Activated gamma-delta T cell treated with Interleukin-2 at 50 U/mL for 16 hours (primary cell): ENCODE measurements around the gene NUFIP2.
"Not testable (repeated sequence)": the region's sequence is repeated elsewhere in the genome, so short reads cannot be mapped to it uniquely, and the experiment has no call there.

Experiments used
- DNase-seq: peaks from one replicate; pipeline ENCODE4 v3.0.0-alpha.2; 2020

NUFIP2 gene

DNA sequence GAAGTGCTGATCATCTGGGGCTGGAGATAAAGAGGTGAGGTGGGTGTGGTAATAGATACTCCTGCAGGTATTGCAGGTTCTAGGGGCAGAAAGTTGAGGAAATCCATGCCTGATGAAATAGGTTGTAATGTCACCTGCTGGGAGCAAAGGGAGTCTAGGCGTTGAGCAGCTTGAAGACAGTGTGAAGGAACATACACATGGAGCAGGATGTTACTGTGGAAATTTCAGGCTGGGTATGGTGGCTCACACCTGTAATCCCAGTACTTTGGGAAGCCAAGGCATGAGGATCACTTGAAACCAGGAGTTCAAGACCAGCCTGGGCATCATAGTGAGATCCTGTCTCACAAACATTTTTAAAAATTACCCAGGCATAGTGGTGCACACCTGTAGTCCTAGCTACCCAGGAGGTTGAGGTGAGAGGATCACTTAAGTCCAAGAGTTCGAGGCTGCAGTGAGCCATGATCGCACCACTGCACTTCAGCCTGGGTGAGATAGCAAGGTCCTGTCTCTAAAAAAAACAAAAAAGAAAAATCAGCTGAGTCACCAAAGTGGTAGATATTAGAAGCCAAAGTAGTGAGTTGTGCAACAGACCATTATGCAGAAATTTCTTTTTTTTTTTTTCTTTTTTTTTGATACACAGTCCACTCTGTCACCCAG, 56.3 kb downstream of the NUFIP2 start:
- DNase-seq: no peak

DNA sequence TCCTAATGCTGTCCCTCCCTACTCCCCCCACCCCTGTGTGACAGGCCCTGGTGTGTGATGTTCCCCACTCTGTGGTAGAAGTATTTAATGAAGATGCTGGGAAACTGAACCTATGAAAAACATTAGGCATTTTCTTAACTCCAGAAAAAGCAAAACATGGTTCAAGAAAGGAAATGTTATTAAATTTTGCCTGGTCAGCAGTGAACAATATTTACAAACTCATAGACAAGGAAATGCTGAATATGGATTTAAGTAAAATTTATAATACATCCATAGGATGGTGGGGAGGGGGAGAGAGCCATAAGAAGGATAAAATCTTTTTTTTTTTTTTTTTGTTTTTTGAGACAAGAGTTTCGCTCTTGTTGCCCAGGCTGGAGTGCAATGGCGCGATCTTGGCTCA, 58.0 kb downstream of the NUFIP2 start:
- DNase-seq: no peak

DNA sequence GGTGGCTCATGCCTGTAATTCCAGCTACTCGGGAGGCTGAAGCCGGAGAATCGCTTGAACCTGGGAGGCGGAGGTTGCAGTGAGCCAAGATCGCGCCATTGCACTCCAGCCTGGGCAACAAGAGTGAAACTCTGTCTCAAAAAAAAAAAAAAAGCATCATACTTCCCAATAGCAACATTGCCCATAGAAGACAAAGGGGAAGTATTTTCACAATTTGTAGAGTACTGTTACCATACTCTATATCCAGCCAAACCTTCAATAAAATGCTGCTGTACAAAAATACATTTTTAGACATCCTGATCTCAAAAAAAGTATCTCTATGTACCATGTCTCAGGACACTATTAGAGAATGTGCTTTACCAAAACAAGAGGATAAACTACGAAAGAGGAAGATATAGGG, 59.0 kb downstream of the NUFIP2 start:
- DNase-seq: not testable (repeated sequence)

DNA sequence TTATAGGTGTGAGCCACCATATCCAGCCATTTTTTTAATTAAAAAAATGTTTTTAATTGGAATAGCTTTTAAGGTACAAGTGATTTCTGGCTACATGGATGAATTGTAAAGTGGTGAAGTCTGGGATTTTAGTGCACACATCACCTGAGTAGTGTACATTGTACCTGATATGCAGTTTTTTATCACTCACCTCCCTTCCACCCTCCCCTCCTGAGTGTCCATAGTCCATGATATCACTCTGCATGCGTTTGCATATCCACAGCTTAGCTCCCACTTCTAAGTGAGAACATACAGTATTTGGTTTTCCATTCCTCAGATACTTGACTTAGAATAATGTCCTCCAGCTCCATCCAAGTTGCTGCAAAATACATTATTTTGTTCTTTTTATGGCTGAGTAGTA, 60.6 kb downstream of the NUFIP2 start:
- DNase-seq: no peak

DNA sequence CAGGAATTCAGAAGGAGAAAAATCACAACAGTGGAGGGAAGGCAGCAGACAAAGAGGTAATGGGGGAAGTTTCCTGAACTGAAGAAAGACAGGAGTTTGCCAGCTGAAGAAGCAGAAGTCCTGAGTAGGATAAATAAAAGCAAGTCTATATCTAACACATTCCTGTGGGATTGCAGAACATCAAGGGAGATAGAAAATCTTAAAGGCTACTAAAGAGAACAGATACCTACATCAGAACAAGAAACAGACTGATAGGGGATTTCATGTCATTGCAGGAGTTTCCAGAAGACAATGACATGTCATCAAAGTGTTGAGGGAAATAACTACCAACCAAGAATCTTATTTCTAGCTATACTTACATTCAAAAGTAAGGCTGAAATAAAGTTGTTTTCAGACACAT, 68.6 kb downstream of the NUFIP2 start:
- no peak for DNase-seq

DNA sequence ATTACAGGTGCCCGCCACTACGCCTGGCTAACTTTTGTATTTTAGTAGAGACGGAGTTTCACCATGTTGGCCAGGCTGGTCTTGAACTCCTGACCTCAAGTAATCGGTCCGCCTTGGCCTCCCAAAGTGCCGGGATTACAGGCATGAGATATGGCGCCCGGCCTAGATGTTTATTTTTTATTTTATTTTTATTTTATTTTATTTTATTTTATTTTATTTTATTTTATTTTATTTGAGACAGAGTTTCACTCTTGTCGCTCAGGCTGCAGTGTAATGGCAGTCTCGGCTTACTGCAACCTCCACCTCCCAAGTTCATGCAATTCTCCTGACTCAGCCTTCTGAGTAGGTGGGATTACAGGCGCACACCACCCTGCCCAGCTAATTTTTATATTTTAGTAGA, 72.6 kb downstream of the NUFIP2 start:
- DNase-seq: not testable (repeated sequence)

DNA sequence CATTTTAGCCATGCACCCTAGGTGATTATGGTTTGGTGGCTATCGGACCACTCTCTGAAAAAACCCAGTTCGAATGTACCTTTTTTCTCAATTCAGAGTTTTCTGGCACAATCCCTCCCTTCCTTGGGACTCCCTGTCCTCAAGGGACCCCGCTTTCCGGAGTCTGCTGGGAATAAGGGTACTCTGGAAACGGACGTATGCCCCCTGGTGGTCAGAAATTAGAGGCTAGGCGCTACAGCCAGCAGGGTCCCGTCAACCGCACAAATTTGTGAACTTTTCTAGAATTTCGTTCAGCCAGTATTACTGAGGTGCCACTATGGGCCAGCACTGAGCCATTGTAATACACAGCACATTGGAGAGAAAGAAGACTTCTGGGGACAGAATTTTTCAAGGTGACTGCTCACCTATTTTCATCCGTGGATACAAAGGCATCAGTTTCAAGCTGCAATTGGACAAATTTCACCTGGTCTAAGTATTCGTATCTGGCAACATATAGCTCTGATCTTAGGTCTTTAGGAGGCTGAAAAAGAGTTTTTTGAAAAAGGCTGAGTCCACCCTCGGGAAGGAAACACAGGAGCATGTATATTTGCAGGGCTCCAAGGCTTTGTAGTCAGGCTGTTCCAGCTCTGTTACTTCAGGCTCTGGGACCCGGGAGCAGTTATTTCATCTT, 74.4 kb downstream of the NUFIP2 start:
- DNase-seq: peak; percentile 73

DNA sequence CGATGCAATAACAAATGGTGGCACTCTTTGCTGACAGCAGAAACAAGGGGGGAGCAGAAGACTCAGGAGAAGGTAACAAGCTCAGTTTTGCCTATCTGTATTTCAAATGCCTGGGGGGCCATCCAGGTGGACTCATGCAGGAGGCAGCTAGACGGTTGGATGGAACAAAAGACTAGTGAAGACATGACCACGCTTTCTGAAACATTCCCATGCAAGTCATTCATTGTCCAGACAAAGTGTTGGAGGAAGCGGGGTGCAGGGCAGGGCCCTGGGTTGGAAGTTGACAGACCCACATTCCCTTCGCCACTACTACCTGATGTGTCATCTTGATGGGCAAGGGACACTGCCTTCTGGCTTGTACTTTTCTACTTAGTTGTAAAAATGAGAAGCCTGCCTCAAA, 77.1 kb downstream of the NUFIP2 start:
- DNase-seq: no peak

DNA sequence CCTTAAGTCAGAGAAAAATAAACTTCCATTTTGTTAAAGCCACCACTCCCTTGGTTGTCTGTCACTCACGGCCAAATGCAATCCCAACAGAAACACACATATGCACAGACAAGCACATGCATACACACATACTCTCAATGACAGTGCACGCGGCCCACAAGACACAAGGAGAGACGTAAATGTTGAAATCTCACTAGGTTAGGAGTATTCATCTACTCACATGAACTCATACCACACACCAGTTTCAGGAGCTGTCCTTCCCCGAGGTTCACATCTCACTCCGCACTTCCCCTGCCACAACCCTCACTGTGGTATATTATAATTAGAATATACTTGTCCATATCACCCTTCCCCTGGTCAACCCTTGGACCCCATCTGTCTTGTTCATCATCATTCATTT, 77.8 kb downstream of the NUFIP2 start:
- DNase-seq: no peak

DNA sequence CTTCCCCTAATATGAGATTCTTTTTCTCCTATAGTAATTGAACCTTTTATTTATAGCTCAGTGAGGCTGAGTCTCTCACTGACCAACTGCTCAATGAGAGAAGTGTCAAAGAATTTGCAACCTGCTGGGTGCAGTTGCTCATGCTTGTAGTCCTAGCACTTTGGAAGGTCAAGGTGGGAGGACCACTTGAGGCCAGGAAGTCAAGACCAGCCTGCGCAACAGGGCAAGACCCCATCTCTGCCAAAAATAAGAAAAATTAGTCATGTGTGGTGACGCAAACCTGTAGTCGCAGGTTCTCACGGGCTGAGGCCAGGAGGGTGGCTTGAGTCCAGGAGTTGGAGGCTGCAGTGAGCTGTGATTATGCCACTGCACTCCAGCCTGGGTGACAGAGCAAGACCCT, 78.2 kb downstream of the NUFIP2 start:
- DNase-seq: no peak

DNA sequence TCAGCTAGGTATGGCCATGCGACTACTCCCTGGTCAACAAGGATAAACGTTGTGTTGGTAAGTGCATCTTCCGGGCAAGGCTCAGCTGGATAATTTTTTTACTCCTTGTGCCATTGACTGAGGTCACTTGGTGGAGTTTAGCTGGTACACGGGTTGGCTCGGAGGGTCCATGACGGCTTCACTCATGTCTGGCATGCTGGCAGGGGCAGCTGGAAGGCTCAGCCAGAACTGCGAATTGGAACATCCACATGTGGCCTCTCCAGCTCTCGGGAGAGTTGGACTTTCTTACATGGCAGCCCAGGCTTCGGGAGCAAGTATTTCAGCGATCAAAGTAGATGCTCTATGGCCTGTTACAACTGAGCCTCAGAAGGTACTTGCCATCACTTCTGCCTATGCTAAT, 78.8 kb downstream of the NUFIP2 start:
- no peak for DNase-seq

DNA sequence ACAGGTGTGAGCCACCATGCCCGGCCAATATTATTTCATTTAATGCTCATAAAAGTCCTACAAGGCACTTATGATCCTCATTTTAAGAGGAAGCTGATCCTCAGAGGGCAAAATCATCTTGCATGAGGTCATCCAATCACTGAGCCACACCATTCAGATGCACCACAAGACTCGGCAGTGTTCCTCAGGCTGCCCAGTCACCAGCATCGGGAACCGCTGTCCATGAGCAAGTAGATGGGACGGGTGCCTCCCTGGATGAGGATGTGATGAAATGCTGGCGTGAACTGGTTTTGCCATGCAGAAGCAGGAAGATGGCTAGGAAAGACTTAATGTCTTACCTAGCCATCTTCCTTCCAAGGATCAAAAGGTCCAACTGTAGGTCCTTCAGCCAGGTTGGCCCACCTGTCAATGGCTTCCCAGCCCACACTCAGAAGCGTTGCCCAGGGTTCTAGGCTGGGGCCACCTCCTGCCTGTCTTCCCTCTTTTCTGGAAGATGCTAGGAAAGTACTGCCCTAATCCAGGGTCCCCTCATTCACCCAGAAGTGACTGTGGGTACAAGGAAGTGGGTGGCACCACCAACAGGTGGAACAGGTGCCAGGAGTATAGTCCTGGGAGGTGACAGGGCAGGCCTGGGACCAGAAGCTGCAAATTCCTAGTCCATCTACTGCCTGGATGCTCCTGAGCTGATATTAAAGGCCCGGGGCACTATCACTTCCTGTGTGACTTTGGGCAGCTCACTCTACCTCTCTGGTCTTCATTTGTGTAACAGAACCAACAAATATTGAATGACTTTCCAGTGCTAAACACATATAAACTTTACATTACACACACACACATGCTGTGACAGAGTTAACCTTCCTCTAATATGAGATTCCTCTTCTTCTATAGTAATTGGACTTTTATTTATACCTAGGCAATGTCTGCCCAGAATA, 79.5 kb downstream of the NUFIP2 start:
- no peak for DNase-seq

DNA sequence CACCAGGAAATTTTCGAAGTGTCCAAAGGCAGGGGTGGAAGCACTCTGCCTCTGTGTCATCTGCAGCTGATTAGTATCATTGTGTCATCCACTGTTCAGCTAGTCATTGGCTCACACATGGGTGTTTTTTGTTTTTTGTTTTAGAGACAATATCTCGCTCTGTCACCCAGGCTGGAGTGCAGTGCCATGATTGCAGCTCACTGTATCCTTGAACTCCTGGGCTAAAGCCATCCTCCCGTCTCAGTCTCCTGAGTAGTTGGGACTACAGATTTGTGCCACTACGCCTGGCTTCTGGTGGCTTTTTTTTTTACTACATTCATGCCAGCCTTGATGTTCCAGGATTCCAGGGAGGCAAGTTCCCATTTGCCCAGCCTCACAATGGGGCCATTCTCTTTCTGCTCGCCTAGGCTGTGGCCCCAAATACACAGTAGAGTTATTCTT, 81.2 kb downstream of the NUFIP2 start:
- no peak for DNase-seq

DNA sequence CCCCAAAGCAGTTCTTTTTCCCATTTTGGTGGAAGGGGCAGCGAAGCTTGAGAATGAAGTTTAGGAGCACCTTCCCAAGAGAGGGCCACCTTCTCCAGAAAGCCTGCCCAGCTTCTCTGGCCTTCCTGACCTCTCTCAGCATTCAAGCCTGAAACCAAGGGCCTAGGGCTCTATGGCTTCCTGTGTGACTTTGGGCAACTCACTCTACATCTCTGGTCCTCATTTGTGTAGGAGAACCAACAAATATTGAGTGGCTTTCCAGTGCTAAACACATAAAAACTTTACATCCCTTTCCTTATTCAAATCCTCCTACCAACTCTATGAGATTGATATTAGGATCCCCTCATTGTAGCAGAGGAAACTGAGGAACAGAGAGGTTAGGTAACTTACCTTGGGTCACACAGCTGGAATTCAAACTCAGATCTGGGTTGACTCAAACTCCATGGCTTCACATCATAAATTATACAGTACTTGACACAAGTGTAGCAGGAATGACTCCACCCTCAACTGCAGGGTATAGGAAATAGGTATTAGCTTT, 81.8 kb downstream of the NUFIP2 start:
- DNase-seq: no peak

DNA sequence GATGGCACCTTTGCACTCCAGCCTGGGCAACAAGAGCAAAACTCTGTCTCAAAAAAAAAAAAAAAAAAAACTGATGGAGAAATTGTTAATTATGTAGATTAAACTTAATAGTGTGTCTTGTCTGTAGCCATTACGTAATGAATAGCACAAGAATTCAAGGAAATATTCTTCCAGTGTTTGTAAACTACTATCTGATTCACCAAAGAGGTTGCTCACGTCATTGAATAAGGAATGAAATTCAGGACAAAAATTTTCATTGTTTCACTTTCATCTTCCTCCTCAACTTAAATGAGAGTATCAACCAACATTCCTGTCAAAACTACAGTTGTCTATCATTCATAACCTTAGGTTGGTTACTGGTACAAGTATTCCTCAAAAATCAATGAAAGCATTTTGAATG, 83.1 kb downstream of the NUFIP2 start:
- no peak for DNase-seq

DNA sequence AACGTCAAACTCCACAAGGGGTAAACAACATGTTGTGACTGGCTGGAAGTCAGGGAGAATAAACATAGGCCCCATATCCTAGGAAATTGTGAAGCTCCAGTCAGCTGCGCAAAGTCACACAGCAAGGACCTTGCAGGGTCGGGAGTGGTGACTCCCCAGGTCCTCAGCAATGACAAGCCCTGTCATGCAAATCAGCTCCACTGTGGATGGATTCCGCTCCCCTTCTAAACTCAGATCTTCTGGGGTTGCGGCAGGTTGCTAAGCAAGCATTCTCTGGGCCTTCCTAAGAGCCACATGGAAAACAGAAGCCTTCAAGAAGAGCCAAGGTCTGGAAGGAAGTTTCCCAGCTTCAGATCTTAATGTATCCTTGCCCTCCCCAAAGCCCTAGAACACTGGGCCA, 84.9 kb downstream of the NUFIP2 start:
- DNase-seq: no peak

DNA sequence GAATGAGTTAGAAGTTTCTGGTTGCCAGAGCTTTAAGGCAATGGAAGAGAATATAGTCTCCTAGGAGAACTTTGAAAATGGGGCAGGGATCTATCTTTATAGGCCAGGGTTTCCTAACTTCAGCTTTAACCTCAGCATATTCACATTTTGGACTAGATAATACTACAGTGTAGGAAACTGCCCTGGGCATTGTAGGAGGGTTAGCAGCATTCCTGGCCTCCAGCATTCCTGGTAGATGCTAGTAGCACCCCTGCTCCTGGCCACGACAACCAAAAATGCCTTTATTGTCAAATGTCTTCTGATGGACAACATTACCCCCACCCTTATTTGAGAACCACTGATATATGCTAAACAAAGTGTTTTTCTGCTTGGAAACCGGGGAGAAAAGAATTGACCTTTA, 86.0 kb downstream of the NUFIP2 start:
- DNase-seq: no peak
